Dermis microvascular lymphatic vessel endothelial cell (primary cell): ENCODE data around the gene NDUFAF2. TPM values are rescaled to one million over a fixed set of nuclear protein-coding genes. Genes with fewer than 3 reads are reported as not detected.
"Not testable (repeated sequence)": the region's sequence is repeated elsewhere in the genome, so short reads cannot be mapped to it uniquely, and the experiment has no call there.

Experiments used
- DNase-seq, 2 donors: peaks; one replicate each; pipeline versions ENCODE4 v3.0.0 to v3.0.0-alpha.2; 2010; ENCODE audit warnings: low read depth in 2 of 2
- total RNA-seq: library from RNA; depleted of rRNA; stranded (reverse); fragments of >200 nt; gene quantifications from 2 replicates; pipeline ENCODE4 v1.2.1, GENCODE V29; 2014

The NDUFAF2 gene
- total RNA-seq, 1 donor from 2014 or later = 16.6 TPM

DNA sequence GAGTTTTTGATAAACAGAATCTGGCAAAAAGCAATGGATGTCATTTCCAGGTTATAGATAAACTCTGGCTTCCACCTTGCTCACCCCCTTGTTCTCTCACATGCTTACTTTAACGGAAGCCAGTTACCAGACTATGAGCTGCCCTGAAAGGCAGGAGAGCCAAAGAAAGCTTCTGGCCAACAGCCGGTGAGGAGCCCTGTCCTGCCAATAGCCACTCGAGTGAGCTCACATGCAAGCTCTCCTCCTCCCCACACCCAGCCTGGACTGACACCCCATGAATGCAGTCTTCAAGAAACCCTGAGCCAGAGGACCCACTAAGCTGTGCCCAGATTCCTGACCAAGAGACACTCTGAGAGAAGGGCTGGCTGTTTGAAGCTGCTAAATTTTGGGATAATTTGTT lies 231.6 kb downstream of the NDUFAF2 start:
- DNase-seq = no peak

DNA sequence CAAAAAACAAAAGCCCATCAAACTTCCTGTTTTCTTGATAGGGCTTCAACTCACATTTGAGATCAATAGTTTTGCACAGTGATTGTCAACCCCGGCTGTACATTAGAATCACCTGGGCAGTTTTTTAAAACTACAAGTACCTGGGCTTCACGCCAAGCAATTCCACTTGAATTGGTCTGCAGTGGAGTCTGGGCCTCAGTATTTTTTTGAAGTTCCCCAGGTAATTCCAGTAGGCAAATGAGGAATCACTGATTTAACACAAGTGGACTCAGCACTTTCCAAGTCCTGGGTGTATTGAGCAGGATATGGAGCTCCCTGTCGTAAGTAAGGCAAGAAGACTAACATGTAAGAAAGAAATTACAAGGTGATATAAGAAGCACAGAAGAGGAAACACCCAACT lies 232.1 kb downstream of the NDUFAF2 start:
- no peak for DNase-seq

DNA sequence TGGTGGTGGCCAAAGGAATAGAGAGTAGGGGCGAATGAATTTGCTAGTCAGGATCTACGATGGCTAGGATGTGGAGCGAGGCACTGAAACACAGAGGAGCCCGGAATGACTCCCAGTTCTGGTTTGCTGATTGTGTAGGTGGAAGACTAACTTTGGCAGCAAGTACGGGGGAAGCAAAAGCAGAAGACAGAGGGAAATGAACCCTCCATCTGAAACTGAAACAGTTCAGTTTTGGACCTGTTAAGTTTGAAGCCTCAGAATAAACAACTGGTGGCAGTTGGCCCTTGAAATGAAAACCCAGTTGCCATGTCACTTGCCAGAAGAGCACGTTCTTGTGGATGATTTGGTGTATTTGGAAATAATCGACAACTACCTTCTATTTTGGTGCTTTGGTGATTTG lies 232.7 kb downstream of the NDUFAF2 start:
- DNase-seq = no peak

- no peak for DNase-seq
These were observed 233.7 kb downstream of the NDUFAF2 start for GRCh38 chr5:61178702-61179101.

DNA sequence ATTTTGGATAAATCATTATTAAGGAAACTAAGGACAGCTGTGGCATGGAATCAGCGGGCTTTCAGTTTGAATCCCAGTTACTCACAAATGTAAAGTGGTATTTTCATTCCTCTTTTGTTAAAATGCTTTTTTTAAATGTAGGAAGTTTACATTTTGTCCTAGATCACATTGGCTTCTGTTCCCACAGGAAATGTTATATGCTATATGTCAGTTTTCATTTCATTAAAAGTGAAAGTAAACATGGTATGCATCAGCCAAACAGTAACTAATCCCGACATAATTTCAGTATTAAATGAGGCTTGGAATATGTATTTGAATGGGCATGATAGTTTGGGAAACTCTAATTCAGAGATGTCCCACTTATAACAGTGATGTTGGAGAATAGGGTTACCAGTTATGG lies 235.9 kb downstream of the NDUFAF2 start:
- DNase-seq = no peak

DNA sequence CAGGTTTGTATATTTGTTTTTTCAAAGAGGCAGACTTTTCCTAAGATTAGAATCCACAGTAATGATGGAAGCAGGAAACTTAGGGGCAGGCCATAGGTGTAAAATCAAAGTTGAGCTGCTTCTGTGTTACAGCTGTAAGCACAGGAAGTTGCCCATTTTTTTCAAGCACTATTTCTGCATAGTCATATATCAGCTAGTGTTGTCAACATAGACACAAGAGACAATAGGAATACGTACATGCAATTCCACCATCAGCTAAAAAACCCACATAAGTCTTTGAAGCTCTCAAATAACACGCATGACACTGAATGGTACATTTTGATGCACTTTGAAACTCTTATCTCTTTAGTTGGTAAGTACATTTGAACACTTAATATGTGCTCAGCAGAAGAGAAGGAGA lies 237.4 kb downstream of the NDUFAF2 start:
- peak; percentile 64 to 78 for DNase-seq

- DNase-seq = no peak
These were observed 238.5 kb downstream of the NDUFAF2 start for GRCh38 chr5:61183538-61183937.

DNA sequence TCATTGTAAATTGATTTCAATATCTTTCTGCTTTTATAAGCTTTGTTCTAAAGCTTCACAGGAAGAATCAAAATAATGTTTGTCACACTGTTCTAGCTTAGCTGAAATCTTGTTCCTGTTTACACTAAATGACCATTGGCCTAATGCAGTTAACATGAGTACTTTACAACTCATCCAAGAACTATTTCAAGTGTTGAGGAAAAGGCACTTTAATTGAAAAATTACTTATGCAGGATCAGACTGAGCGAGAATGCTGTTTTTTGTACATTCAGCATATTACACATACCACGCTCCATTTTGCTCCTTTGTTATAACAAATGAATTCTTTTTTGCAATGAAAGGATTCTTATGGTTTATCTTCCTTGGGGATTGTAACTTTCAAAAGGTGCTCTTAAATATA lies 239.7 kb downstream of the NDUFAF2 start:
- DNase-seq = no peak

GRCh38 chr5:61186634-61187033 lies 241.6 kb downstream of the NDUFAF2 start:
- no peak for DNase-seq

GRCh38 chr5:61187352-61187751 lies 242.3 kb downstream of the NDUFAF2 start:
- not testable (repeated sequence) for DNase-seq

- DNase-seq = not testable (repeated sequence)
These were observed 242.8 kb downstream of the NDUFAF2 start for GRCh38 chr5:61187826-61188225.

- DNase-seq = no peak
These were observed 253.6 kb downstream of the NDUFAF2 start for GRCh38 chr5:61198606-61199005.

GRCh38 chr5:61200582-61201155 lies 255.7 kb downstream of the NDUFAF2 start:
- DNase-seq = no peak

- no peak for DNase-seq
These were observed 257.2 kb downstream of the NDUFAF2 start for GRCh38 chr5:61202213-61202612.

Other genes with a start within 250 kb of the NDUFAF2 start
- gene DEPDC1B, start 245.0 kb upstream of the NDUFAF2 start, total RNA-seq = 4.4 and 9.9 TPM in 2 replicates
- 0.13 and 0.51 TPM in 2 replicates for gene ELOVL7, start 100.9 kb upstream of the NDUFAF2 start, total RNA-seq
- 12.7 and 16.8 TPM in 2 replicates for gene ERCC8, start 135 bp upstream of the NDUFAF2 start, total RNA-seq
- 33.6 and 41.6 TPM in 2 replicates for gene SMIM15, start 217.3 kb downstream of the NDUFAF2 start, total RNA-seq